ENCODE results near the gene SLCO1B1. TPM values are rescaled to one million over a fixed set of nuclear protein-coding genes. Genes with fewer than 3 reads are reported as not detected.

SLCO1B1 gene
- total RNA-seq, 1 donor from 2014 or later = not detected

DNA sequence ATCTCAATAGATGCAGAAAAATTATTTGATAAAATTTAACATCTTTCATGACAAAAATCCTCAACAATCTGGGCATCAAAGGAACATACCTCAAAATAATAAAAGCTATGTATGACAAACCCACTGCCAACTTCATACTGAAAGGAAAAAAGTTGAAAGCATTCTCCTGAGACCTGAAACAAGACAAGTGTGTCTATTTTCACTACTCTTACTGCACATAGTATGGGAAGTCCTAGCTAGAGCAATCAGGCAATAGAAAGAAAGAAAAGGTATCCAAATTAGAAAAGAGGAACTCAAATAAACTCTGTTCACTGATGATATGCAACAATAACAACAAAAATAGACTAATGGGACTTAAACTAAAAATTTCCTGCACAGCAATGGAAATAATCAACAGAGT is 90.1 kb downstream of the SLCO1B1 start:
- DNase-seq (ENCODE audit: low read depth in 2 of 2) = no peak

DNA sequence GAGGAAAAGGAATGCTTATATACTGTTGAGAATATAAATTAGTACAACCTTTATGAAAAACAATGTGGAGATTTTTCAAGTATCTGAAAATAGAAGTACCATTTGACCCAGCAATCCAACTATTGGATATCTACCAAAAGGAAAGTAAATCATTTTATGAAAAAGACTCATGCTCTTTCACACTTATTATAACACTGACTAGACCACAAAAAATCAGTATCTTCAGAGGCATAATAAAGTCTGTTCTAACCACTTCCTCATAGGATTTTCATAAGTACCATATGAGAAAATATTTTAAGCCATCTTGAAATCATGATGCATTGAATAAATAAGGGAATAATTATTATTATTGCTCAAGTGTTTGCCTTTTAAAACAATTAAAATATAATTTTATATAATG is 90.8 kb downstream of the SLCO1B1 start:
- no peak for DNase-seq (ENCODE audit: low read depth in 2 of 2)

DNA sequence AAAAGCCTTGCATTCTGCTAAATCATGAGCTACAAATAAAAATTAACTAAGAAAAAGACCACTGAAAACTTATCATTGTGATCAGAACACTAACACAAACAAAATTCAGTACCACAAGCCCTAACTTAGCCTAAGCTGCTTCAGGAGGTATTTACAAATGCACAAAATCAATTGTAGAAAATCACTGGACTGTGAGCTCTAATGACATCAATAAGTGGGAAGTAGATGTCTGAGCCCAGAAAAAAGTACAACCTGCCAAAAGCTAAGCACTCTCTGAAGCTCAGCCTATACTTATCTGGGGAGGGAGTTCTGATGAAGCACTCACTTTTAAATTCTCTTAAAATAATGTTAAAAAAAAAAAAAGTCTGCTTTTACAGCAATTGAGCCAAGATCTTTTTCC is 92.9 kb downstream of the SLCO1B1 start:
- DNase-seq (ENCODE audit: low read depth in 2 of 2) = no peak

DNA sequence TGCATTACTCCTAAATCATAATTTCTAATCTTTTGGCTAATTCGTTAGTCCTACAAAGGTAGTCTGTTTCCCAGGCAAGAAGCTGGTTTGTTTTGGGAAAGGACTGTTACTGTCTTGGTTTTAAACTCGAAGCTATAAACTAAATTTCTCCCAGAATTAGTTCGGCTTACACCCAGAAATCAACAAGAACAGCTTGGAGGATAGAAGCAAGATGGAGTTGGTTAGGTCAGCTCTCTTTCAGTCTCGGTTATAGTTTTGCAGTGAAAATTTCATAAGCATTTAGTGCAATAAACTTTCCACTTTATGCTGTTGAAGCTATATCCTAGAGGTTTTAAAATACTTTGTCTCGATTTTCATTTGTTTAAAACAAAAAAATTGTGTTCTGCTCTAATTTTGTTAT is 103.4 kb downstream of the SLCO1B1 start:
- DNase-seq (ENCODE audit: low read depth in 2 of 2) = no peak

DNA sequence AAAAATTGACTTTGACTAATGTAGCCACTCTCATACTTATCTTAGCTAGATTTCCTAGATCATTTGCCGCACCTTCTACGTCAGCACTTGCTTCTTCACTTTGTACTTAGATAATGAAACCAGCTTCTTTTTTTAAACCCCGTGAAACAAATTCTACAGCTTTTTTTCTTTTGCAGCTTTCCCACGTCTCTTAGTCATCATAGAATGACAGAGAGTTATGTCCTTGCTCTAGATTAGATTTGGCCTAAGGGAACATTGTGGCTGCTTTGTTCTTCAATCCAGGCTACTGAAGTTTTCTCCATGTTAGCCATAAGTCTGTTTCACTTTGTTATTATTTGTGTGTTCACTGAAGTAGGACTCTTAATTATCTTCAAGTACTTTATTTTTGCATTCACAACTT is 108.9 kb downstream of the SLCO1B1 start:
- DNase-seq (ENCODE audit: low read depth in 2 of 2) = no peak

DNA sequence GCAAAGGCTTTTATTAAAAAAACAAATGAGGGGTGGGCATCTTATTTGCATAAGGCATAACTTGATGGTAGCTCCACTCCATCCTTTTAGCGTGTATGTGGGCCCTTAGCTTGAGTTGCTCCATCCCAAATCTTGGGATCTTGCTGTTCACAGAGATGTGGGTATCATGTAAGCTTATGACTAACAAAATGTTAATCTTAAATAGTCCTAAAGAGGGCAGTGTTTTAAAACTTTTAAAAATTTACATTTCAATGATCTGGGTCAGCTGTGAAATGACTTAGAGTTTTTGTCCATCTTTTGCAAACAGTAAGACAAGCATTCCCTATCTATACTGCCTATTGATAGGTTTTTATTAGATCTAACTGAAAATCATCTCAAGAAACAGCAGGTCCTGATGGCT is 117.7 kb downstream of the SLCO1B1 start:
- peak in 1 of 2 donors; percentile 9 for DNase-seq (ENCODE audit: low read depth in 2 of 2)

DNA sequence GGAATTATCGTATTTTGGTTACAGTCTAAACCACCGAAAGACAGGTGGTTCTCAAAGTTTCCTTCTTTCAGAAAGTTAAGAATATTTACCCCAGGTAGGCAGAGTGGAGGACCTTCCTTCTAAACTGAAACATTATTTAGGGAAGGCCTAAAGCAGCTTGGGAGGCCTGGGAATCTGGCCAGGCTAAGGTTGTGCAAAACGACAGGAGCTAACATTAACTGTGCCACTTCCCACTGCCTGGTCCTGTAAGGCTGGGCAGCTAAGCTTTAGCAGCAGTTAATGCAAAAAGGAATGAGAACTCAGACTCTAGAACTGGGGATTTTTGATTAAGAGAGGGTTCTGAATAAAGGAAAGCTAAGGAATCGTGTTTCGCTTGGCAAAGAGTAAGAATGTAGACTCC is 121.1 kb downstream of the SLCO1B1 start:
- no peak for DNase-seq (ENCODE audit: low read depth in 2 of 2)

DNA sequence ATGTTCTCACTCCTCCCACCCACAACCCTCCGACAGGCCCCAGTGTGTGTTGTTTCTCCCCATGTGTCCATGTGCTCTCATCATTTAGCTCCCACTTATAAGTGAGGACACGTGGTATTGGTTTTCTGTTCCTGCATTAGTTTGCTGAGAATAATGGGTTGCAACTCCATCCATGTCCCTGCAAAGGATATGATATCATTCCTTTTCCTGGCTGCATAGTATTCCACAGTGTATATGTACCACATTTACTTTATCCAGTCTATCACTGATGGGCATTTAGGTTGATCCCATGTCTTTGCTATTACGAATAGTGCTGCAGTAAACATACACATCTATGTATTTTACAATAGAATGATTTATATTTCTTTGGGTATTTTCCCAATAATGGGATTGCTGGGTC is 126.2 kb downstream of the SLCO1B1 start:
- DNase-seq (ENCODE audit: low read depth in 2 of 2) = no peak

DNA sequence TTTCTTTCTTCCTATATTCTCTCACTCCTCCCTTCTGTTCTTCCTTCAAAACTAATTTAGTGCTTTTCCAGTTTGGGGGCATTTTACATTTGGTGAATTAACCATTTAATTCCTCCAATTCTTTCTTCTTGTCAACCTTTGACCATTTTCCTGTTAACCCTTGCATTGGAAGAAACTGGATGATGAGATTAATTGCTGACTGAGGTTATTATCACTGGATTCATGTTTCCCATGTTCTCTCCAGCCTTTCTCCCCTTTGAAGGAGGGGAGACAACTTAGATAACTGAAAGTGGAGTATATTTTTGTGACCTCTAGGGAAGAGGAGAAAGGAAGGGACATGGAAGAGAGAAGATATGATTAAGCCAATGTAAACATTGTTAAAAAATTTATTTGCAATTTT is 133.2 kb downstream of the SLCO1B1 start:
- DNase-seq (ENCODE audit: low read depth in 2 of 2) = no peak

DNA sequence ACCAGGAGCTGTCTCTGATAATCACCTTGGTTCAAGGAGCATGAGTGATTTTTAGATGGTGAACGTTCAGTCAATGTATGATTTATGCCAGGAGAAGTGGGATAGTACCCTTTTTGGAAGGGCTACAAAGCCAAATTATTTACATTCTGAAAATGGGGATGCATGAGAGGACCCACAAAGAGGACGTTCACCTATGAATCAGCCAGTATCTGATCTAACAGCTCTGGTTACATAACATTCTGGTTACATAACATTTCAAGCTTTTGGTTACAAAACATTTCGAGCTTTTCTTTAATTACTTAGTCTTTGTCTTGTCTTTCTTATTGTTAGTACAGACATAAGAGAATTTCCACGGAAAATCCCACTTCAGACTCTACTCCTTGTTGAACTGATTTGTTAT is 134.9 kb downstream of the SLCO1B1 start:
- DNase-seq (ENCODE audit: low read depth in 2 of 2) = no peak

DNA sequence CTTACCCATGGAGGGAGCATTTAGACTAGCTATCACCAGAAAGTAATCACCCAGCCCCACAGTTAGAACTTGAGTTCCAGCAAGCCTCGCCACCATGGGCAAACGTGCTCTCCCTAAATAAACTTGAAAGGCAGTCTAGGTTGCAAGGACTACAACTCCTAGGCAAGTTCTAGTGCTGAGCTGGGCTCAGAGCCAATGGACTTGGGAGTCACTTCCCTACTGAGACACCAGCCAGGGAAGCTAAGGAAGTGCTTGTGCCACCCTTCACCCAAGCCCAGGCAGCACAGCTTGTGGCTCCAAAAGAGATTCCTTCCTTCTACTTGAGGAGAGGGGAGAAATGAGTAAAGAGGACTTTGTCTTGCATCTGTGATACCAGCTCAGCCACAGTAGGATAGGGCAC is 145.8 kb downstream of the SLCO1B1 start:
- DNase-seq (ENCODE audit: low read depth in 2 of 2) = peak in 1 of 2 donors; percentile 32

Other genes with a start within 250 kb of the SLCO1B1 start
- 0.26 TPM in 1 of 2 replicates, not detected in the other for gene SLCO1A2, start 203.7 kb downstream of the SLCO1B1 start, total RNA-seq
- gene IAPP, start 241.7 kb downstream of the SLCO1B1 start, total RNA-seq = not detected in 2 replicates

Data from dermis microvascular lymphatic vessel endothelial cell (primary cell).